GM12801 (cell line): Measurements from ENCODE around the gene MAP3K7.

ENCODE experiments used
- CTCF ChIP-seq: IDR thresholded peaks from one replicate; pipeline ENCODE4 v1.5.1; 2011; ENCODE audit warnings: control low read depth; ENCODE audit not compliant: insufficient read length; ENCODE audit errors: extremely low read depth

MAP3K7 gene

GRCh38 chr6:90496258-90497016 lies 90.4 kb downstream of the MAP3K7 start:
- no peak for TF ChIP-seq CTCF

GRCh38 chr6:90495216-90495817 lies 91.6 kb downstream of the MAP3K7 start:
- no peak for TF ChIP-seq CTCF

GRCh38 chr6:90494067-90494780 lies 92.6 kb downstream of the MAP3K7 start:
- TF ChIP-seq CTCF: no peak

- no peak for TF ChIP-seq CTCF
Observed at GRCh38 chr6:90493332-90493731, 93.5 kb downstream of the MAP3K7 start.

GRCh38 chr6:90492798-90493197 lies 94.1 kb downstream of the MAP3K7 start:
- TF ChIP-seq CTCF: no peak

GRCh38 chr6:90492369-90492768 lies 94.5 kb downstream of the MAP3K7 start:
- TF ChIP-seq CTCF: no peak

- TF ChIP-seq CTCF: no peak
Observed at GRCh38 chr6:90490030-90490716, 96.7 kb downstream of the MAP3K7 start.
